NCI-H82 treated with DMSO at 0.1 percent for 48 hours (cell line): Measurements from ENCODE around the gene GLIS1.

ENCODE experiments used
- DNase-seq: peaks from one replicate; lab custom pipeline; 2025; ENCODE audit not compliant: unreplicated experiment; lab: John Stamatoyannopoulos, UW

Gene GLIS1

GRCh38 chr1:53681351-53681976 is 57.5 kb downstream of the GLIS1 start:
- peak; percentile 64 for DNase-seq

- no peak for DNase-seq
Measured at GRCh38 chr1:53680868-53681267, 58.1 kb downstream of the GLIS1 start.

GRCh38 chr1:53678938-53679825 is 59.8 kb downstream of the GLIS1 start:
- DNase-seq: no peak

- no peak for DNase-seq
Measured at GRCh38 chr1:53678507-53678906, 60.5 kb downstream of the GLIS1 start.

- DNase-seq: no peak
Measured at GRCh38 chr1:53678046-53678445, 60.9 kb downstream of the GLIS1 start.

GRCh38 chr1:53677486-53677885 is 61.5 kb downstream of the GLIS1 start:
- no peak for DNase-seq

GRCh38 chr1:53672785-53673184 is 66.2 kb downstream of the GLIS1 start:
- DNase-seq: no peak

GRCh38 chr1:53672243-53672642 is 66.7 kb downstream of the GLIS1 start:
- DNase-seq: no peak

GRCh38 chr1:53669621-53670191 is 69.3 kb downstream of the GLIS1 start:
- DNase-seq: no peak

- no peak for DNase-seq
Measured at GRCh38 chr1:53666566-53666965, 72.4 kb downstream of the GLIS1 start.

GRCh38 chr1:53665996-53666395 is 73.0 kb downstream of the GLIS1 start:
- DNase-seq: no peak

- DNase-seq: no peak
Measured at GRCh38 chr1:53663529-53664300, 75.2 kb downstream of the GLIS1 start.

GRCh38 chr1:53662951-53663350 is 76.0 kb downstream of the GLIS1 start:
- DNase-seq: no peak

GRCh38 chr1:53662169-53662568 is 76.8 kb downstream of the GLIS1 start:
- DNase-seq: no peak

GRCh38 chr1:53661496-53661895 is 77.5 kb downstream of the GLIS1 start:
- no peak for DNase-seq

GRCh38 chr1:53660666-53661065 is 78.3 kb downstream of the GLIS1 start:
- DNase-seq: no peak

- DNase-seq: no peak
Measured at GRCh38 chr1:53659436-53659835, 79.5 kb downstream of the GLIS1 start.

GRCh38 chr1:53658489-53659230 is 80.3 kb downstream of the GLIS1 start:
- no peak for DNase-seq

GRCh38 chr1:53657891-53658396 is 81.0 kb downstream of the GLIS1 start:
- no peak for DNase-seq

- no peak for DNase-seq
Measured at GRCh38 chr1:53657531-53657805, 81.5 kb downstream of the GLIS1 start.
